Right lobe of liver (tissue), 4 donors: ENCODE results near the gene TCN1.

Source experiments
- CTCF ChIP-seq, 4 donors: fragments of 200-600 bp in 3 of 4; fragments of 450-650 bp in 1 of 4; IDR thresholded peaks; one replicate each; pipeline versions ENCODE4 v1.5.1 to v1.8.0; 2016 to 2022; ENCODE audit warnings: antibody characterized with exemption in 4 of 4, mild to moderate bottlenecking in 2 of 4
- POLR2A ChIP-seq: fragments of 450-650 bp; IDR thresholded peaks from one replicate; pipeline ENCODE4 v1.6.1; 2017; ENCODE audit warnings: antibody characterized with exemption, mild to moderate bottlenecking
- donor health status: DM: no; HTN: no; CAD: no.
- donor health status: DM: no; HTN: no; CAD: no.
- donor health status: DM: no; HTN: yes; CAD: no.

GRCh38 chr11:59900366-59901126 is 34.3 kb upstream of the TCN1 start:
- no peak for TF ChIP-seq CTCF (IDR thresholded peaks at IDR 0.05)
- no peak for TF ChIP-seq POLR2A
